Activated CD8-positive, alpha-beta memory T cell treated with anti-CD3 and anti-CD28 coated beads for 24 hours (primary cell): ENCODE results near the gene GPR52.

ENCODE experiments used
- DNase-seq: peaks from one replicate; pipeline ENCODE4 v3.0.0-alpha.2; 2020

The GPR52 gene

DNA sequence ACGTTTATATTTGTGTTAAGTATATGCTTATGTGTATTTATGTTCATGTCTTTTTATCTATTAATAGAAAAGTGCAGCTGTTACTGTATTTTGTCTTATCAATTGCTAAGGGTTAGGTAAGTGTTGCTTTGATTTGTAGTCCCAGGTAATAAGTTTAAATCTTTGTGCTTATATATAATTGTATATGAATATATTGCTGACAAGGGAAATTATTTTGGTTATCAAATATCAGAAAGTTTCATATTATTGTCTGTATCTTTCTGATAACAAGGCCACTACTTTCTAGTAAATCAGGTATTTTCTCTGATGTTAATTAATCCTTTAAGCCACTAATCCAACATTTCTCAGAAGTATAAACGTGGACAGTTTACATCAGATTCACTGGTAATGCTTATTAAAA, 21.3 kb downstream of the GPR52 start:
- no peak for DNase-seq

DNA sequence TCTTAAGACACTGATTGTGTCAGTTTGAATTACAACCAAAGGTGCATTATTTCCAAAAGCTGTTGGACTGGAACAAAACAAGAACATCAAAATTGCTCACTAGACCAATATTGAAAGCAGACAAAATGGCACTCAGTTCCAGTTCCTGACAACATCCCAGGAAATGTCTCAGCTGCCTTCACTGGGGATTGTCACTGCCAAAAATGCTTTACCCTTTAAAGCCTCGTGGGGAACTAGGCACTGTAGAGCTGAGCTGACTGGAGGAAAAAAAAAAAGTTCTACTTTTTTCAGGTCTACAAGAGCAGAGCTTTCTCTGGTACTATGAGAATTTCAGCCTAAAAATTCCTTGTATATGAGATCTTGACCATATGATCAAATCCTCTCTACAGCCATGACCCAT, 21.9 kb downstream of the GPR52 start:
- no peak for DNase-seq

- DNase-seq: no peak
Measured at GRCh38 chr1:174479281-174479680, 31.5 kb downstream of the GPR52 start.

DNA sequence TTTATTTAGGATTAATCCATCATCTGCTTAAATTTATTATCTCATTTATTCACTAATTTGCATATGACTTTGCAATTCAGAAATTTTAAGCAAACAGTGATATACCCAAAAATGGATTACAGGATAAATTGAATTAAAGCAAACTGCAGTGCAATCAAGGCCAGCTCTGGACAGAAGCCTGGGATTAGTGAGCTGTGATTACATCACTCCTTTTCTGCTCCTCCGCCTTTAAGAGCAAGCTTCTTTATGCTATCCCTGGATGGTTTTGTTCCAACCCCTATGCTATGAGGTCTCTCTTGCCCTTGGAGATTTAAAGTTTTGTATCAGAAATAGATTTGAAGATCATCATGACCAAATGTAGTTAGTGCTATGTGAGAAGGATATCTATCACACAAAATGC, 32.6 kb downstream of the GPR52 start:
- no peak for DNase-seq

GRCh38 chr1:174491606-174492005, 43.8 kb downstream of the GPR52 start:
- DNase-seq: no peak

GRCh38 chr1:174497478-174497877, 49.7 kb downstream of the GPR52 start:
- DNase-seq: no peak
